HG02678 (cell line): ENCODE measurements around the gene NKD1.

Source experiments
- ATAC-seq: cut with Tn5 transposase; IDR thresholded peaks from one replicate; pipeline ENCODE4 v1.9.1; 2021; ENCODE audit warnings: mild to moderate bottlenecking, moderate library complexity; ENCODE audit not compliant: unreplicated experiment

Gene NKD1

DNA sequence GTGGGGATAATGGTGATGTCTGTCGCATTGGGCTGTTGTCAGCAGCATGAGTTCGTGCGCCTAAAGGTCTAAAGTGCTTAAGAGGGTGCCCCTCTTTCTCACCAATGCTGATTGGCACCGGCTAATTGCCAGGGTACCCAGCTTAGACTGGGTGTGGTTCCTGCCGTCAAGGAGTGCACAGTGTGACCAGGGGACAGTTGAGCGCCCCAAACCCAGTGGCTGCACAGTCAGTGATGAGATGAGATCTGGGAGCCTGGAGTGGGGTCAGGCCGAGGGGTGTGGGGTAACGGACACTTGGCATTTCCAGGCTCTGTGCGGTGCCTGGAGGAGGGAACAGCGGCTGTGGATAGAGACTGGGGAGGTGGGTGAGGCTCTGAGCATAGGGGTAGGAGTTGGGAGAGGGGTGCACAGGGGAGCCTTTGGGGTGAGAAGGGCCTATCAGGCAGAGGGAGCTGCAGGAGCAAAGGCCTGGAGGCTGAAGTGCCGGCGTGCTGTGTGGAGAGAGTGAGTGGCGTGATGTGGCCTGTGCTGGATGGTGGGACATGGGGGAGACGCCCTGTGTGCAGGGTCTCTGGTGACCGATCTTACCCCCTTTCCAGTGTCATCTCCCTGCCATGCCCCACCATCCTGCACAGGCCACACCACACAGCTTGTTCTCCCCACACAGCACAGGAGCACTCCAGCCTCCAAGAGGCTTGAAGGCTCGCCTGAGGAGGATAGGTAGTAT, 74.6 kb downstream of the NKD1 start:
- no peak for ATAC-seq

DNA sequence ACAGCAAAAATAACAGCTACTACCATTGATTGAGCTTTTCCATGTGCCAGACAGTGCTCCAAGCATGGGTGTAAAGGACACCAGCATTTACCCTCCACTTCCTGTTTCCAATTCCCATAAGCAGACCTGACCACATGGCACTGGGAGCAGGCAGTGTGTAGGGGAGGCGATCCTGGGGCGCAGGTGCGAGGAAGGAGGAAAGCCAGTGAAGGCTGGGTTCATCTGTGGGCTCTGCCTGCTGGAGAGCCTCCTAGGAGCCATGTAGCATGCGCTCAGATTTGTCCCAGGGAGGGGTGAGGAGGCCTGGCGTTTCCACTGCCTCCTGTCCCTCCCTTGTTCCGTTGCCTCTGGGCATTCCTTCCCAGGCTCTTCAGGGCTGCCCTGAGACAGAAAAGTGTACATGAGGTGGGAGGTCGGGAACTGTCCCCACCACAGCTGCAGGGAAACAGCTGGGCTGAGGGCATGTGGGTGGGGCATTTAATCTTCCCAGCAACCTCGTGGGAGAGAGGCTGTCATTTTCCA, 76.3 kb downstream of the NKD1 start:
- ATAC-seq = no peak

DNA sequence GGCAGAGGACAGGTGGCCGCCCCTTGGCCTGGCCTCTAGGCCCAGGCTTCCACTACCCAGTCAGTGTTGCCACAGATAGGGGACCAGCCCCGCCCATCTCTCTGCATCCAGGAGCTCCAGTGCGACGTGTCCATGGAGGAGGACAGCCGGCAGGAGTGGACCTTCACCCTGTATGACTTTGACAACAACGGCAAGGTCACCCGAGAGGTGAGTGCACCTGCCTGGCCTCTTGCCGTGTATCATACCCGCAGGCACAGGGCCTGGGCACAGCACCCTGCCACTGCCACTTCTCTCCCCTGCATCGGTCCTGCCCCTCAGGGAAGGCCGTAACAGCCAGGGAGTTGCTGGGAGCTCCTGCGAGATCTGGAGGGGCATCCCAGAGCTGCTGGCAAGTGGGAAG, 77.2 kb downstream of the NKD1 start:
- no peak for ATAC-seq

DNA sequence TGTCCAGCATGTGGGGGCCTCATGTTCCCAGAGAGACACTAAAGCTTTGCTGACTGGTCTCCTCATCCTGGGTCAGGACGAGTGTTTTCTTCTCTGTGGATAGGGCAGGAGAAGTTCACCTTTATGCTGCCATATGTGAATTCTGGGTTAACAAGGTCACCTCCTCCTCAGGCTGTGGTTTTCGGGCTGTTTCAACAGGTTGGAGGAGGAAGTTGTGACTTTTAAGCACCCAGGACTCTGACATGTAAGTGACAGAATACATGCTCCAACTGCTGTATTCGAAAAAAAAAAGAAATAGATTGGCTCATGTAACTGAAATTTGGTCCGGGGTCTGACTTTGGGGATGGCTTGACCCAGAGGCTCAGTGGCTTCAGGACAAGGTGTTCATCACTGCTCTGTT, 78.7 kb downstream of the NKD1 start:
- ATAC-seq = no peak

DNA sequence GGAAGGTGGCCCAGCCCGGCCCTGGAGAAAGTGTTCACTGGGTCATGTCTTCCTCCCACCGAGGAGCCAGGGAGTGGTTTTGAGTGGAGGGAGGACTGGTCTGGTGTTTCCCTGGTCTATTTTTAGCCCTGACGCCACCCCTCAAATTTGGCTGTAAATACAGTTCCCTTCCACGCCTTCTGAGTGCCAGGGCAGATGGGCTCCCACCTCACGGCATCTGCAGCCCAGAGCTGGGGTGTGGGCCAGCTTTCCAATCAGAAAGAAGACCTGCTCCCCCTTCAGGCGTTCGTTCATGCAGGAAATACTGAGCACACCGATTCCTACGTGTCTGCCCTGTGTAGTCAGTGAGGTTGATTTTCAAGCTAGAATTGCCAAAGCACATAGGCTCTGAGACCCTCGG, 79.2 kb downstream of the NKD1 start:
- no peak for ATAC-seq

DNA sequence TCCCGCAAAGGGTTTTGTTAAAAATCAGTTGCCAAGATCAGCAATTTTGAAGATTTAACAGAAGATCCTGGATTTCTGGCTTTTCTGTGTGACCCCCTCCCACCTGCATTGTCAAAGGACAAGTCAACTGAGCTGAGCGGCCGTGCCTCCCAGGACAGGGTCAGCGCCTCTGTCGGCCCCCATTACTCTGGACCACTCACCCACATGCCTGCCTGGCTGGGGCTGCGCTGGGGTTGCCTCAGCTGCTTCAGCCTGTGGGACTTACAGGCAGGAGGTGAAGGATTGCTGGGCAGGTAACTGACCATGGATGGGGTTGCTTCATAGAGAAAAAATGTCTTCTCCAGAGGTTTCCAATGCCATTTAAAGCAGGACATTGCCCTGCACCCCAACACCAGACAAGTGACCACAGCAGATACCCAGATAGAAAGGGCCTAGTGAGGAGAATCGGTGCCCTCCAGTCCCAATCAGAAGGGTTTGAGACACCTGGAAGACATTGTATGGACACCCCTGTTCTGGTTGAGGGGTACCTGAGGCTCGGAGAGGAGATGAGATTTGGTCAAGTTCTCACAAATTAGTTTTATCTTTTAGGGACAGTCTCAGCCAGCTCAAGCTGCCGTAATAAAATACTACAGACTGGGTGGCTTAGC, 80.1 kb downstream of the NKD1 start:
- no peak for ATAC-seq

DNA sequence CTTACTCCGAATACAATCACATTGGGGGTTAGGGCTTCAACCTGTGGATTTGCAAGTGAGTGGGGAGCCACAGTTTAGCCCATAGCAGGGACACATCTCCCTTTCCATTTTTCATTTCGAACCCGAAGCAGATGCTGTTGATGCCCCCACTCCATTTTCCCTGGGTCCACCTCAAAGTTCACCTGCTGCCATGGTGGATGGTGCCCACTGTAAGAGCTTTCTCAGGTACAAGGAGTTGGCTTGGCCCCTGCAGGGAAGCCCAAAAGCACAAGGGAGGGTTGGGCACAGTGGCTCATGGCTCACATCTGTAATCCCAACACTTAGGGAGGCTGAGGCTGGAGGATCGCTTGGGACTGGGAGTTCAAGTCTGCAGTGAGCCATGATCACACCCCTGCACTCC, 81.1 kb downstream of the NKD1 start:
- ATAC-seq = no peak

DNA sequence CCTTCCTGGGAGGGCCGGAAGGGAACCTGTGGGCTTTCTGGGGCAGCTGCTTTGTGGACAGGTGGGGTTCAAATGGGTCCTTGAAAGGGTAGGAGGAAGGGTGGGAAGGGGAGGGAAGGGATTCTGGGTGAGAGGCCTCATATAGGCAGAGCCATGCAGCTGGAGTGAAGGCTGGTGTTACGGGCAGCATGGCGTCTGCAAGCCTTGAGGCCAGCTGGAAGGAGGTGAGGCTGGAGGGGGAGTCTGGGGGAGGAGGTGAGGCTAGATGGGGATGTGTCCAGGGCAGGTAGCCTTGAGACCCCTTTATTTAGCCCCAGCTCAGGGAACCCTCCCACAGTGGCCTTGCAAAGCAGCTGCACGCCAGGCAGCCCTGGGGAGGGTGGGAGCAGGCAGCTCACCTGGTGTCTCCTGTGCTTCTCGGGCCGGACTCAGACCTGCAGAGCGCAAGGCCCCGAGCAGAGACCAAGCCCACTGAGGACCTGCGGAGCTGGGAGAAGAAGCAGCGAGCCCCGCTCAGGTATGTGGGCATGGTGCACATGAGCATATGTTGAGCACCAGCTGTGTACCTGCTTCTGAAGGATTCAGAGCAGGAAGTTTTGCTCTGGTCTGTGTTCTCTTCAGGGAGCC, 82.3 kb downstream of the NKD1 start:
- ATAC-seq = no peak

DNA sequence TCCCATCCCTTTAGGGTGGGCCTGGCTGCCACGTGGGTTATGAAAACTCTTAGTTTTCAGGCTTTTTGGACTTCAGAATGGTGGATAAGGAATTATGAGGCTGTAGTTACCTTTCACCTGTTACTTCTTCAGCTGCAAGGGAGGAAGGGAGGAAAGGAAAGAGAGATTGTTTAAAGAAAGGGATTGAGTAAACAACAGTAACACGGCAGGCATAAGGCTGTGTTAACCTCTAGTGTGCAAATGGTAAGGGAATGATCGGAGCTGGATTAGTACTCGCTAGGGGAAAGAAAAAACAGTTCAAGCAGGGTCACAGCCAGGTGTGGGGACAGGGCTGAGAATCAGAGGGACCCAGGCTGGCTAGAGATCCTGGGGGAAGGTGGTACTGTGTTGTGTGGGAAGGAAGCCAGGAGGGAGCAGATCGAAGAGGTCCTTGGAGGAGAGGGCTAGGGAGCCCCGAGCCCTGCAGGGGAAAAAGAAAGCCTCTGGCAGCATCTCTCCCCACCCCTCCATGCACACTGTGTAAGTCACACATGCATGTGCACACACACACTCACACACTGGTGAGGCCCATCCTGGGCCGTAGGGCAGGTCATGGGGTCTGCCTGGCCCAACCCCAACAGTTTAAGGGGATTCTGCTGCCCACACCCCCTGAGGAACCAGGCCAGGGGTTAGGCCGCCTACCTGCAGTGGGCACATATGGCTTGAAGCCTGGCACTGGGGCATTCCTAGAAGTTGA, 83.2 kb downstream of the NKD1 start:
- ATAC-seq = no peak

DNA sequence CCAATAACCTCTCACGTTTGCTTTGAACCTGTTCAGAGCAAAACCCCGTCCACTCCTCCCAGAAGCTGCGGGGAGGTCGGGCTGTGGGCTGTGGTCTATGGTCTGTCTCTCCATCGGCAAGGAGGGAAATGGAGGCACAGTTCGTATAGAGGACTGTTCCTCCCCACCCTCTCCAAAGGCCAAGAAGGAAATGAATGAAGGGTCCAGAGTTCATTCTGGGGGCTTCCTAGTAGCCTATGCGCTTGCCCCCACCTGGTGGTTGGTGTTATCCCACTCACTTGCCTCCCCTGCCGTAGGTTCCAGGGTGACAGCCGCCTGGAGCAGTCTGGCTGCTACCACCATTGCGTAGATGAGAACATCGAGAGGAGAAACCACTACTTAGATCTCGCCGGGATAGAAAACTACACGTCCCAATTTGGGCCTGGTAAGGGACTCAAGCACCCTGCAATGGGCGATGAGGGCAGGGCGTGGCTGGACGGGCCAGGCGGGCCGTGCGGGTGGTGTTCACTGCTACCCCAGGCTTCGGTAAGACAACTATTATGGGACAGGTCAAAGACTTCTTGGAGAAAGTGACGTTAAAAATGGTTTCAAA, 83.9 kb downstream of the NKD1 start:
- no peak for ATAC-seq

DNA sequence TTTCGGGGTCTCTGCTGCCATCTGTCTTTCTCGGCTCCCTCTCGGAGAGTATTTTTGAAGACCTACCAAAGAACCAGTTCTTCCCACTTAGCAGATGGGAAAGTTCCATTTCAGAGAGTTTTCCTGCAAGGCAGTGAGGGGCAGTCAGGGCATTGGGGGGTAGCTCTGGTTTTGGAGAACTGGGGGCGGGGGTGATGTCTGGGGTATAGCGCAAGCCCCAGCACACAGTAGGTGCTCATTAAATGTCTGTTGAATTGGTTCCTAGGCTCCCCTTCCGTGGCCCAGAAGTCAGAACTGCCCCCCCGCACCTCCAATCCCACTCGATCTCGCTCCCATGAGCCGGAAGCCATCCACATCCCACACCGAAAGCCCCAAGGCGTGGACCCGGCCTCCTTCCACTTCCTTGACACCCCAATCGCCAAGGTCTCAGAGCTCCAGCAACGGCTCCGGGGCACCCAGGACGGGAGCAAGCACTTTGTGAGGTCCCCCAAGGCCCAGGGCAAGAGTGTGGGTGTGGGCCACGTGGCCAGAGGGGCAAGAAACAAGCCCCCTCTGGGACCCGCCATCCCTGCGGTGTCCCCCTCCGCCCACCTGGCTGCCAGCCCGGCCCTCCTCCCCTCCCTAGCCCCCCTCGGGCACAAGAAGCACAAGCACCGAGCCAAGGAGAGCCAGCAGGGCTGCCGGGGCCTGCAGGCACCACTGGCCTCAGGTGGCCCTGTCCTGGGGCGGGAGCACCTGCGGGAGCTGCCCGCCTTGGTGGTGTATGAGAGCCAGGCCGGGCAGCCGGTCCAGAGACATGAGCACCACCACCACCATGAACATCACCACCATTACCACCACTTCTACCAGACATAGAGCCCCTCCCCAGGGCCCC, 85.0 kb downstream of the NKD1 start:
- no peak for ATAC-seq

DNA sequence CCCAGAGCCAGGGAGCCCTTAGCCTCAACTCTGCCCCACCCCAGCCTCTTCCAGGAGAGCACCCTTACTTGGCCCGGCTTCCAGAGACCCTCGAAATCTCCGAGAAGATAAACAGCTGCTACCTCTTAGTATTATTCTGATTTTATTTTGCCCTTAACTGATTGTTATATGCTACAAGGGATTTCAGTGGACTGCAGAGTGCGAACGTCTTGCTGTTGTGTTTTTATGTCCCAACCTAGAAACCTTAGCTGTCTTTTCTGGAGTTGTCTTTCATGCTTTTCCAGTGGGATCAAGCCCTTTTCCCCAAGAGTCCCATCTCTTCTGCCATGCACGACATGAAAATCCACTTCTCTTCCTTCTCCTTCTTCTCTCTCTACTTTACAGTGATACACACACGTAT, 85.9 kb downstream of the NKD1 start:
- ATAC-seq = no peak

DNA sequence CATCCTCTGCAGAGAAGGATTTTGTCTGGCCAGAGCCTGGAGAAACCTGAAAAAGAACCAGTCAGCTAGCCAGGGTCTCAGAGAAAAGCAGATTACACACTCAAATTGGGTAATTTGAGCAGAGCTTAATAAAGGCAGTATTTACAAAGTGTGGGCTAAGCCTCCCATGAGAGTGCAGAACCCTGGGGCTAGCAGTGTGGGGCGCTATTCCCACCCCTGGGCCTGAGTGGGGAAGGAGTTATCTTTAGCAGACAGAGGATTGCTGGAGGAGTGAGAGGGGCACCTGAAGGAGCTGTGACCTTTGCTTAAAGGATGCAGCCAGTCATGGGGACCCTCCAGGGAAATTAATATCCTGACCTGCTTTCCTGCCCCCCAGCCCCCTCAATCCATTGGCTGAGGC, 86.8 kb downstream of the NKD1 start:
- no peak for ATAC-seq

DNA sequence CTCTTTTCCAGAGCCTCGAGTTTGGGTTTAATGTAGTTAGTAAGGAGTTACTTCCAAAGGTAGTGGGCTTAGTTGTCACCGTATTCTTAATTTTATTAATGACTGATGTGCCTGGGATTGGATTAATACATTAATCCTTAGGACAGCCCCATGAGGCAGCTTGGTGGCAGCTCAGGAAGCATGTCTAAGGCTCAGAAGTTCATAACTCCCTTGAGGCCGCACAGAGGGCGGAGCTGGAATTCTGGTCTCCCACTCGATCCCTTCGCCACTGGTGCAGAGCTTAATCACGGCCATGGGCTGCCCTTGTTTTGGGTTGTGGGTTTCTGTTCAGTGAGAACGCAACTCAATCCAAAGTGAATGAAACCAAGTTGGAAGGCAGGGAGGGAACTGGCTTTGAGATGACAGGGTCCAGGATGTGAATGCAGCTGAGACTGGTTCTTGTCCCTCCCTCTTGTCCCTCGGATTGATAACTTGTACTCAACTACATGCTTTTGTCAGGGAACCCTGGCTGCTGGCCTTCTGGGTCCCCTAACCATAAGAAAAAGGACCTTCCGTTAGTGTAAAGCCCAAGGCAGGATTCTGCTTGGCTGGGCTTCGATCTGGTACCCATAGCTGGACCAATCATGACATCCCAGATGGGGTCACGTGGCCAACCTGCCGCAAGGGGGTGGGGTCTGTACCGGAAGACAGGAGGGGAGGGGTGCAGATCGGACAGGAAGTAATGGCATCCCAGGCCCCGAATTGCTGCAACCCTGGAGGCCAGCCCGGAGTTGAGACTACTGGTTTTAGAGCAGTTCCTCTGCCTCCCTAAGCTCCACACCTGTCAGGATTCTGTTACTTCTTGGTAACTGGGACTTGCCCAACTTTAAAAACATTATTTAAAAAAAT, 87.6 kb downstream of the NKD1 start:
- ATAC-seq = no peak

DNA sequence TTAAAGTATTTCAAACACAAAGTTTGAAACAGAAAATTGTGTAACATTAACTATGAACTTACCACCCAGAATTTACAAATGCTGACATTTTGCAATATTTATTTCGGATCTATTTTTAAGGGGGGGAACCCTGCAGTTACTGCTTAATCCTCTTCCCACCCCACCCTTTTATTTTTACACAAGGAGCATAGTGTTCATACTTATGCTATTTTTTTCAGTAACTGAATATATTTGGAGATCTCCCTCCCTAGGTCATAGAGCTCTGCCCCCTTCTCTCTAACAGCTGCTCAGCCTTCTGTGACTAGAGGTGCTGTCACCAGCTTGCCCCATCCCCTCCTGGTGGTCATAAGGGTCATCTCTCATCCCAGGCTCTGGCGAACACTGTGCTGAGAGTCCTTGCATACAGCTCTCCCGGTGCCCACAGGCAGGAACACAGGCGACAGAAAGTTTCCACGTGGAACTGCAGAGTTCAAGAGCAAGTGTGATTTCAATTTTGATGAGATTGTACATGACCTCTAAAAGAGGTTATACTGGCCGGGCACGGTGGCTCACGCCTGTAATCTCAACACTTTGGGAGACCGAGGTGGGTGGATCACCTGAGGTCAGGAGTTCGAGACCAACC, 88.7 kb downstream of the NKD1 start:
- ATAC-seq = no peak

DNA sequence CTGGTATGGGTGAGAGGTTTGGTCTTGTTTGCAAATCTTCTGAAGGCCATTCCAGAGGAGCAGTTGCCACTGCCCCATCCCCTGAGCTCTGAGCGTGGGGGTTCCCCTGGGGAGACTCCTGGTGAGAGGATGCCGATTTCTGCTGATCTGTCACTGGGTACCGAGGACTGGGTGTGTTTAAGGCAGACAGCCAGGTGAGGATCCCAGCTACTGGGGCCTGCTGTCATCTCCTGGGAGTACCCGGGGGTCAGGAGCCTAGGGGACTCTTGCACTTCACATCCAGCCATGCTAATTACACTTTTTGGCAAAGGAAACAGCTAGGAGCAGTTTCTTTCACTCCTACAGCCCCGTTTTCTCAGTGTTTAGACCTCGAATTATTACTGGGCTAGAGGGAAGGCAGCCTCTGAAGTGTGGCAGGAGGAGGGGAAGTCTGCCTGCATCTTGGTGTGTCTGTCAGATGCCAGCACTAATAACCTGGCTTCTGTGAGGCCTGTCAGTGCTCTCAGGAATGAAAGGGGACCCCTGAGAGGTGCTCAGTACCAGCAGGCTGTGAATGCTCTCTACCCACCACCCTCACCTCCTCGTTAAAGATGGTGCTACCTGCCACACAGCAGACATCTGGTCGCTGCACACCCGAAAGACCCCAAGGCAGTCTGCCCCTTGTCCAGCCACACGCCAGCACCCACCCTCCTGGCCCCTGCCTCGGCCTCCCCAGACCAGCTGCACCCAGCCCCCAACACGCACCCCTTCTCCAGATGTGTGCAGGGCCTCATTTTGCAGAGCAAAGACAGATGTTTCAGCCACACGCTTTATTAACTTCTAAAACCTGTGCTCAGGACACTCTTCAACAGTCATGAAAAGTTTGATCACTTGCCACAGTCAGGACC, 89.8 kb downstream of the NKD1 start:
- no peak for ATAC-seq

DNA sequence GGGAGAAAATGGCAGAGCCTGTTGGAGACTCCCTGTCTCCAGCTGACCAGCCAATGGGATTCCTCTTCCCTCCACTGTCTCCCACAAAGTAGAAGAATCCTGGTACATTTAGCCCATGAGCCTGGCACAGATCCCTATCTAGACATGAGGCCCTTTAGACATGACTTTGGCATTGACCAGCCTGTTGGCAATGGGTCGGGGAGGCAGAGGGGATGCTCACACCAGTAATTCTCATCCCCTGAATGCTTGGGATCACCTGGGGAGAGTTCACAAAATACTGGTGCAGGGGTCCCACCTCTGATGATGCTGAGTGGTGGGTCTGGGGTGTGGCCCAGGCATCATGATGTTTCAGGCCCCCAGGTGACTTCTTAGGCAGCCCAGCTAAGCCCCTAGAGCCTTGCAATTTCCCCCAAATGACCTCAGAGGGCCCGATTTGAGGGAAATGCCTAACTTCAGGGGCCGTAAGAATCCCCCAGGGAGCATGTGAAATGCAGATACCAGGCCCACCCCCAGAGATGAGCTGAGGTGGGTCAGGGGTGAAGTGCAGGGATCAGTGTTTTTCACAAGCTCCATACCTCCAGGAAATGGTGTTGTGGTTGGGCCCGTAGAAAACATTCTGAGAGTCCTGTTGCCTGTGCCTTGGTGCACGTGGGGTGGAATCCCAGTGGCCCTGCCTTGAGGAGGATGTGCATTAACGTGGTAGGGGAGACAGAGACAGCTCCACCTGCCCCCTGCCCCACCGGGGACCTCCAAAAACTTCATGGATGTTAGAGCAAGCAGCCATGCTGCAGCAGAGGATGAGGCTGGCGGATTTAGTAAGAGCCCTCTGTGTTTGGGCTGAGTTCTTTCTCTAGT, 90.8 kb downstream of the NKD1 start:
- ATAC-seq = no peak
